Measurements from ENCODE around the gene RNF19B.

DNA sequence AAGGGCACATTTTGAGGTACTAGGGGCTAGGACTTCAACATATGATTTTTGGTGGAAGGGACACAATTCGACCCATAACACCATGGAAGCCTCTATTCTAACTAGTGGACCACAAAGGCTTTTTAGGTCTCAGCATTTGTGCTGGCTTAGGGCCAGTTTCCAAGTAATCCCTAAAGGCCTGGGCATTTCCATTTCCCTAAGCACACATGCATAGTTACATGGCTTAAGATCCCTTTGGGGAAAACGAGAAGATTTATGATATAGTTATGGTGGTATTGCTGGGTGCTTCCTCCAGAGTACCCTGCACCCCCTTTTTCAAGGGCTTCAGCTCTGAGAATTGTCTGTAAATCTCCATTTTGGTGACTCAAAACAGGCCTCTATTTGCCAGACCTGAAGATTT is 35.2 kb downstream of the RNF19B start:
- TF ChIP-seq, protein P1, sequence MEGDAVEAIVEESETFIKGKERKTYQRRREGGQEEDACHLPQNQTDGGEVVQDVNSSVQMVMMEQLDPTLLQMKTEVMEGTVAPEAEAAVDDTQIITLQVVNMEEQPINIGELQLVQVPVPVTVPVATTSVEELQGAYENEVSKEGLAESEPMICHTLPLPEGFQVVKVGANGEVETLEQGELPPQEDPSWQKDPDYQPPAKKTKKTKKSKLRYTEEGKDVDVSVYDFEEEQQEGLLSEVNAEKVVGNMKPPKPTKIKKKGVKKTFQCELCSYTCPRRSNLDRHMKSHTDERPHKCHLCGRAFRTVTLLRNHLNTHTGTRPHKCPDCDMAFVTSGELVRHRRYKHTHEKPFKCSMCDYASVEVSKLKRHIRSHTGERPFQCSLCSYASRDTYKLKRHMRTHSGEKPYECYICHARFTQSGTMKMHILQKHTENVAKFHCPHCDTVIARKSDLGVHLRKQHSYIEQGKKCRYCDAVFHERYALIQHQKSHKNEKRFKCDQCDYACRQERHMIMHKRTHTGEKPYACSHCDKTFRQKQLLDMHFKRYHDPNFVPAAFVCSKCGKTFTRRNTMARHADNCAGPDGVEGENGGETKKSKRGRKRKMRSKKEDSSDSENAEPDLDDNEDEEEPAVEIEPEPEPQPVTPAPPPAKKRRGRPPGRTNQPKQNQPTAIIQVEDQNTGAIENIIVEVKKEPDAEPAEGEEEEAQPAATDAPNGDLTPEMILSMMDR (CRISPR knock-in tag; IDR thresholded peaks at IDR 0.05): no peak
- TF ChIP-seq NFE2 (CRISPR knock-in tag; IDR thresholded peaks at IDR 0.05): no peak
- no peak for TF ChIP-seq RORA (CRISPR knock-in tag; IDR thresholded peaks at IDR 0.05)
- no peak for TF ChIP-seq USF2 (IDR thresholded peaks at IDR 0.05; ENCODE audit: low read depth, low read length)
- TF ChIP-seq USF2 (CRISPR knock-in tag; IDR thresholded peaks at IDR 0.05; ENCODE audit: borderline replicate concordance): no peak
- TF ChIP-seq, protein P2, sequence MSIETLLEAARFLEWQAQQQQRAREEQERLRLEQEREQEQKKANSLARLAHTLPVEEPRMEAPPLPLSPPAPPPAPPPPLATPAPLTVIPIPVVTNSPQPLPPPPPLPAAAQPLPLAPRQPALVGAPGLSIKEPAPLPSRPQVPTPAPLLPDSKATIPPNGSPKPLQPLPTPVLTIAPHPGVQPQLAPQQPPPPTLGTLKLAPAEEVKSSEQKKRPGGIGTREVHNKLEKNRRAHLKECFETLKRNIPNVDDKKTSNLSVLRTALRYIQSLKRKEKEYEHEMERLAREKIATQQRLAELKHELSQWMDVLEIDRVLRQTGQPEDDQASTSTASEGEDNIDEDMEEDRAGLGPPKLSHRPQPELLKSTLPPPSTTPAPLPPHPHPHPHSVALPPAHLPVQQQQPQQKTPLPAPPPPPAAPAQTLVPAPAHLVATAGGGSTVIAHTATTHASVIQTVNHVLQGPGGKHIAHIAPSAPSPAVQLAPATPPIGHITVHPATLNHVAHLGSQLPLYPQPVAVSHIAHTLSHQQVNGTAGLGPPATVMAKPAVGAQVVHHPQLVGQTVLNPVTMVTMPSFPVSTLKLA (IDR thresholded peaks at IDR 0.05): no peak
- TF ChIP-seq, protein P3, sequence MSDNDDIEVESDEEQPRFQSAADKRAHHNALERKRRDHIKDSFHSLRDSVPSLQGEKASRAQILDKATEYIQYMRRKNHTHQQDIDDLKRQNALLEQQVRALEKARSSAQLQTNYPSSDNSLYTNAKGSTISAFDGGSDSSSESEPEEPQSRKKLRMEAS (IDR thresholded peaks at IDR 0.05): no peak
- TF ChIP-seq, protein P4, sequence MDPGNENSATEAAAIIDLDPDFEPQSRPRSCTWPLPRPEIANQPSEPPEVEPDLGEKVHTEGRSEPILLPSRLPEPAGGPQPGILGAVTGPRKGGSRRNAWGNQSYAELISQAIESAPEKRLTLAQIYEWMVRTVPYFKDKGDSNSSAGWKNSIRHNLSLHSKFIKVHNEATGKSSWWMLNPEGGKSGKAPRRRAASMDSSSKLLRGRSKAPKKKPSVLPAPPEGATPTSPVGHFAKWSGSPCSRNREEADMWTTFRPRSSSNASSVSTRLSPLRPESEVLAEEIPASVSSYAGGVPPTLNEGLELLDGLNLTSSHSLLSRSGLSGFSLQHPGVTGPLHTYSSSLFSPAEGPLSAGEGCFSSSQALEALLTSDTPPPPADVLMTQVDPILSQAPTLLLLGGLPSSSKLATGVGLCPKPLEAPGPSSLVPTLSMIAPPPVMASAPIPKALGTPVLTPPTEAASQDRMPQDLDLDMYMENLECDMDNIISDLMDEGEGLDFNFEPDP (CRISPR knock-in tag; conservative IDR thresholded peaks at IDR 0.05): no peak
- no peak for TF ChIP-seq POLR2A (IDR thresholded peaks at IDR 0.05; ENCODE audit: insufficient read depth in 1 of 2, low read depth in 2 of 2, low read length in 2 of 2)
- TF ChIP-seq CBX5 (CRISPR knock-in tag; IDR thresholded peaks at IDR 0.05; ENCODE audit: borderline replicate concordance): no peak
